NCI-H82 treated with DMSO at 0.1 percent for 48 hours (cell line): ENCODE measurements around the gene KRTAP10-3.
"Not testable (repeated sequence)": the region's sequence is repeated elsewhere in the genome, so short reads cannot be mapped to it uniquely, and the experiment has no call there.

Source experiments
- DNase-seq: peaks from one replicate; lab custom pipeline; 2025; ENCODE audit not compliant: unreplicated experiment; lab: John Stamatoyannopoulos, UW

KRTAP10-3 gene

GRCh38 chr21:44558695-44559094, at the start of gene KRTAP10-3:
TSS of gene KRTAP10-3 (minus strand) at chr21:44558795. CDS start at chr21:44558715, 80 bp downstream.
- no peak for DNase-seq

GRCh38 chr21:44606495-44606894, 47.9 kb upstream of the KRTAP10-3 start:
- DNase-seq: no peak

DNA sequence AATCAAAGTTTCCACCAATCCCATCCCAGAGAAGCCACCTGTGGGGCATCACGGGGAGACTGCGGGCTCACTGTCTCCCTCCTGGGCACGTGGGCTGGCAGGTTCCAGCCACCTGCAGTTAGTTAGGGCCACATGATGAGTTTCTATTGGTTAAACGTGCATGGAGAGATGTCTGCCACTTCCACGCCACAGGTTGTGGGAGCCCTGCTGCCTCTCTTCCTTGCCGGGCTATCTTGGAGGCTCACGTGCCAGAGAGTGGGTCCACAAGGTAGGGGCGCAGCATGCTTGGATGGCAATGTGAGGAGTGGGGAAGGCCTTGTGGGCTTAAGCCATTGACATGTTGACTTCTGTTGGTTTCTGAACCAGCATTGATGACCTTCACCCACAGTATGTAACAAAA, 45.3 kb upstream of the KRTAP10-3 start:
- no peak for DNase-seq

DNA sequence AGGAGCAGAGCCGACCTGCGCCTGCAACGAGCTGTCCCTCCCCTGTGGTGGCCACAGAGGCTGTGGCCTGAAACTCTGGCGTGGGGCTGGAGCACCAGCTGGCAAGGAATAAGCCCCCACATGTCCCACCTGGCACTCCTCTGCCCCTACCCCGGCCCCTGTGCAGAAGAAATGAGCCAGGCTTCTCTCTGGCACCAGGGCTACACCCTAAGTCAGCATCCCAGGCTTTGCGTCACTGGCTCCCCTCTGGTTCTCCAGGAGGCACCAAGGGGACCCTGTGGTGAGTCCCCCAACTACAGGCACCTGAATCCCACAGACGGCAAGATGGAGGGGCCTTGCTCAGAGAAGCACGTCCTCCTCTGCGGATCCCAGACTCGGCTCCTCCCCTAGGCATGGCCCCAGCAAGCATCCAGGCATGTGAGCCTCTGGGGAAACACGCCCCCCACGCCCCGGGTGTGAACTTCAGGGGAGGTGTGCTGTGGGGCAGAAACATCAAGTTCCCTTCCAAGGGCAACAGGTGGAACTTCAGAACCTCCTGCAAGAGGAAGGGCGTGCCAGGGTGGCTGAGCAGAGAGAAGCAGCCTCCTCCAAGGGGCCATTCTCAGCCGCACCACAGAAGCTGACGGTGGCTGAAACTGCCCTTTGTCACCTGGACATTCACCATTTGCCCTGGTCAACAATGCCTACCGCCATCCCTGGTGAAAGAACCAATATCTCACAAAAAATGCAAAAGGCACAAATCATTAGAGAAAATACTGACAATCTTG, 44.7 kb upstream of the KRTAP10-3 start:
- no peak for DNase-seq

DNA sequence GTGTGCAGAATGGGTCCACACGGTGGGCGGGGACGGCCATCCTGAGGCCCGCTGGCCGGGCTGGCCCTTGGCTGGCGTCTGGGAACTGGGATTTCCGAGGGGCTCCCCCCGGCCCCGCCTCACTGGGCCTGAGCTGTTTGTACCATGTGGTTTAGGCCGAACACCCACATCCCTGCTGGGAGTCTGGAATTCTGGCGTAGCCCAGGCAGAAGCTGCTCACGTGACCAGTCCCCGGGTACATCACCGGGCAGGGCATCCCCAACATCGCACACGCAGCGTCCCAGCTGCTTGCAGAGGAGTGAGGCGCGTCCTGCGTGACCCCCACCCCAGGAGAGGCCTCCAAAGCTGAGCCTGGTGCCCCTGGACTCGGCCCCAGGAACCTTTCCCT, 43.9 kb upstream of the KRTAP10-3 start:
- DNase-seq: no peak

DNA sequence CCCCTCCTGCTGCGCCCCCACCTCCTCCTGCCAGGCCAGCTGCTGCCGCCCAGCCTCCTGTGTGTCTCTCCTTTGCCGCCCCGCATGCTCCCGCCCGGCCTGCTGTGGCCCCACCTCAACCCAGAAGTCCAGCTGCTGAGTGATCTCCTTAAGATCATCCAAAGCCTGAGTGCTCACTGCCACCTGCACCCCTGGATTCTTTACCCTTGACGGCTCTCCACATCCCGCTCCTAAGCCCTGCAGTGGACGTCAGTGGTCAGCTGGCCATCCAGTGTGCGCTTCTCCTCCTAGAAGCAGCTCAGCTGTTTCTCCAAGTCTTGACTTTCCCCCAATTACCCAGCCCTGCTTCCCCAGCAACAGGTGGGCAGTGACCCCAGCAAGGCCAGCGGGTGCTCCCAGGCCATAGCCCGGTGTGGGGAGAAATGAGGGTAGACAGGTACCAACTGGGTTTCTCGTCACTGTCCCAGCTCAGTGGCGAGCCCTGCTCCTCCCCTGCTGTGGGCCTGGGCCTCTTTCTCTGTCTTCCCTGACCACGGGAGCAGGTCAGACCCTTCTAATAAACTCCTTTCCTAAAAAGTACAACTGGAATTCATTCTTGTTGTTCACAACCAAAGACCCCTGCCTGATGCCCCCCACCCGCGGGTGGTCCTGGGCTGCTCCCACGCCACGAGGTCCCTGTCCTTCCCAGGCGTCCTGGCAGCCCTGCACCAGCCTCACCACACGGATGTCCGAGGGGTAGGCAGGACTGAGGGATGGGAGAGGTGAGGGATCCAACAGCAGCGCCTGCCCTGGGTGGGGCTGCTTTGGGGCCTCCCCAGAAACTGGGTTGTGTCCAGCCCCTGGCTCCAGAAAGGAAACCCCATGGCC, 43.2 kb upstream of the KRTAP10-3 start:
- DNase-seq: no peak

DNA sequence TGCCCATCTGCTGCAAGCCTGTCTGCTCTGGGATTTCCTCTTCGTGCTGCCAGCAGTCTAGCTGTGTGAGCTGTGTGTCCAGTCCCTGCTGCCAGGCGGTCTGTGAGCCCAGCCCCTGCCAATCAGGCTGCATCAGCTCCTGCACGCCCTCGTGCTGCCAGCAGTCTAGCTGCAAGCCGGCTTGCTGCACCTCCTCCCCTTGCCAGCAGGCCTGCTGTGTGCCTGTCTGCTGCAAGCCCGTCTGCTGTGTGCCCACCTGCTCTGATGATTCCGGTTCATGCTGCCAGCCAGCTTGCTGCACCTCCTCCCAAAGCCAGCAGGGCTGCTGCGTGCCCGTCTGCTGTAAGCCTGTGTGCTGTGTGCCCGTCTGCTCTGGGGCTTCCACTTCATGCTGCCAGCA, 42.5 kb upstream of the KRTAP10-3 start:
- not testable (repeated sequence) for DNase-seq

DNA sequence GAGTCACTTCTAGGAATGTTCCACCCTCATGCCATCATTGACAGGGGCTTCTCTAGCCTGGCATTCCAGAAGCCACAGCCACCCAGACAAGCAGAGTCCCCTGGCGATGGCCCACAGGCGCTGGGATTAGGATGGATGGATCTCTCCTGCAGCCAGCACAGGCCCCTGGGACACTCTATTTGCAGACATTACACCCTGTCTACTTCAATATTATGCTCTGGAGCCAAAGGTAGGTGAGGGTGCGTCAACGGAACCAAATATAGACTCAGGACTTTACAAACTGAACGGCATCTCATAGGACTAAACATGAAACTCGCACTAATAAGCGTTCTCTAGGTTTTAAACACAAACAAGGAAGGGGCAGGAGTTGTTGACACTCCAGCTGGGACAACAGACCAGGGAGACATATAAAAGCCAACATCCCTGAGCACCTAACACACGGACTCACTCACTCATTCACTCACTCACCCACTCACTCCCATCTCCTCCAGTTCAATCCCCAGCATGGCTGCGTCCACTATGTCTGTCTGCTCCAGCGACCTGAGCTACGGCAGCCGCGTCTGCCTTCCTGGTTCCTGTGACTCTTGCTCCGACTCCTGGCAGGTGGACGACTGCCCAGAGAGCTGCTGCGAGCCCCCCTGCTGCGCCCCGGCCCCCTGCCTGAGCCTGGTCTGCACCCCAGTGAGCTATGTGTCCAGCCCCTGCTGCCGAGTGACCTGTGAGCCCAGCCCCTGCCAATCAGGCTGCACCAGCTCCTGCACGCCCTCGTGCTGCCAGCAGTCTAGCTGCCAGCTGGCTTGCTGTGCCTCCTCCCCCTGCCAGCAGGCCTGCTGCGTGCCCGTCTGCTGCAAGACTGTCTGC, 41.8 kb upstream of the KRTAP10-3 start, which contains the start of gene KRTAP10-7:
KRTAP10-7 (plus strand) TSS at position 480 of the 861 bp plus-strand sequence; CDS start at position 505, 25 bp downstream.
- not testable (repeated sequence) for DNase-seq

GRCh38 chr21:44599264-44600029, 40.9 kb upstream of the KRTAP10-3 start:
- DNase-seq: no peak

GRCh38 chr21:44598061-44598460, 39.5 kb upstream of the KRTAP10-3 start:
- DNase-seq: no peak

GRCh38 chr21:44596068-44596725, 37.6 kb upstream of the KRTAP10-3 start:
- DNase-seq: no peak

- DNase-seq: no peak
Observed at GRCh38 chr21:44595524-44595923, 36.9 kb upstream of the KRTAP10-3 start.

DNA sequence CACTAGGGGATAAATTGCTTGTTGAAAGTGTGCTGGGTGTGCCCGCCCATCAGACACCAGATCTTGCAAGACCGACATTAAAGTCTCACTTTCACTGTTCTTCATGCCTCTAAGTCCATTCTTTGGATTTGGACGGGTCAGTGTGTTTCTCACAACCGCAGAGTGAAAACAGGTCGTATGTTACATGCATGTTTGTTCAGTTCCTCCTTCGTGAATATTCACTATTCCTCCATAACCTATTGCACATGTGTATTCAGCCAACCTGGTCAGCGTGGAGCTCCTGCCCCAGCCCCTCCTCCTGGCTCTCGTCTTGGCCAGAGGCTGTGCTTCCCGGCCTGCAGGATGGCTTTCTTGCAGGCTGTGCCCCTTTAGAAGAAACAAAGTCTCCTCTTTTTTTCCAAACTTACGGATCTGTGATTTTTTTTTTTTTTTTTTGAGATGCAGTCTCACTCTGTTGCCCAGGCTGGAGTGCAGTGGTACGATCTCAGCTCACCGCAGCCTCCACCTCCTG, 35.9 kb upstream of the KRTAP10-3 start:
- no peak for DNase-seq

GRCh38 chr21:44593598-44594405, 35.2 kb upstream of the KRTAP10-3 start:
- DNase-seq: no peak

DNA sequence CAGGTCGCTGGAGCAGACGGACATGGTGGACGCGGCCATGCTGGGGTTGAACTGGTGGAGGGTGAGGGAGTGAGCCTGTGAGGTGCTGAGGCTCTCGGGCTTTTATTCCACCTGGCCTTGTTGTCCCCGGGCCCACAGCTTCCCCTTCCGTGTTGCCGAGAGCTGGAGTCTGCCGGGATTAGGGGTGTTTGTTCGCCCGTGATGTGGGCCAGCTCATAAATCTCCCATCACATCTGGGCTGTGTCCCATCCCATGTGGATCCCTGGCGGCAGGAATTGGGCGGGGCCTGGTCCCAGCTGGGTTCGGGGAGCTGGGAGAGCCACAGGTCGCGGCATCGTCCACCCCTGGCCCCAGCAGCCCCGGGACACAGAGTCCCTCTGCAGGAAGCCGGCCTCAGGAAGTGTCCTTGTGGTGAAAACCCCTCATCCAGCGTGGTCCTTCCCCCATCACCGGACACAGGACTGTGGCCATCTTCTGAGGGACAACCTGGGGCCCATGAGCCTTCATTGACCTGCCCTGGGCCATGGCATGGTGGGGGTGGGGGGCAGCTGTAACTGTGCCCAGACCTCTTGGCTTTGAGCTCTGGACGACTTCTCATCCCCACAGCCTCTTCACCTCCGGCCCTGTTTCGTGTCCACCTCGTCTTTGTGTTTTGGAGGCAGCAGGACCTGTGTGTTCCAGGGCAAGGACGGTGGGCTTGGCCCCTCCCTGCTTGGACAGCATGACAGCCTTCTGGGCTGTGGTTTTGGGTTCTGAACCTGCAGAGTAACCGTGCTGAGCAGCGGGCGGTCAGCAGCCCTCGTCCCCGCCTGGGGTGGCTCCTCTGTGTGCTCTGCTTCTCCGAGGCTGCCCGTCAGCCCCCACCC, 34.1 kb upstream of the KRTAP10-3 start, which contains the start of gene KRTAP10-6:
KRTAP10-6 (minus strand) TSS at position 60 of the 866 bp plus-strand sequence; CDS start at position 39, 21 bp downstream.
- no peak for DNase-seq

DNA sequence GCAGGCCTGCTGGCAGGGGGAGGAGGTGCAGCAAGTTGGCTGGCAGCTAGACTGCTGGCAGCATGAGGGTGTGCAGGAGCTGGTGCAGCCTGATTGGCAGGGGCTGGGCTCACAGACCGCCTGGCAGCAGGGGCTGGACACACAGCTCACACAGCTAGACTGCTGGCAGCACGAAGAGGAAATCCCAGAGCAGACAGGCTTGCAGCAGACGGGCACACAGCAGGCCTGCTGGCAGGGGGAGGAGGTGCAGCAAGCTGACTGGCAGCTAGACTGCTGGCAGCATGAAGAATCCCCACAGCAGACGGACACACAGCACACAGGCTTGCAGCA, 33.2 kb upstream of the KRTAP10-3 start:
- not testable (repeated sequence) for DNase-seq

DNA sequence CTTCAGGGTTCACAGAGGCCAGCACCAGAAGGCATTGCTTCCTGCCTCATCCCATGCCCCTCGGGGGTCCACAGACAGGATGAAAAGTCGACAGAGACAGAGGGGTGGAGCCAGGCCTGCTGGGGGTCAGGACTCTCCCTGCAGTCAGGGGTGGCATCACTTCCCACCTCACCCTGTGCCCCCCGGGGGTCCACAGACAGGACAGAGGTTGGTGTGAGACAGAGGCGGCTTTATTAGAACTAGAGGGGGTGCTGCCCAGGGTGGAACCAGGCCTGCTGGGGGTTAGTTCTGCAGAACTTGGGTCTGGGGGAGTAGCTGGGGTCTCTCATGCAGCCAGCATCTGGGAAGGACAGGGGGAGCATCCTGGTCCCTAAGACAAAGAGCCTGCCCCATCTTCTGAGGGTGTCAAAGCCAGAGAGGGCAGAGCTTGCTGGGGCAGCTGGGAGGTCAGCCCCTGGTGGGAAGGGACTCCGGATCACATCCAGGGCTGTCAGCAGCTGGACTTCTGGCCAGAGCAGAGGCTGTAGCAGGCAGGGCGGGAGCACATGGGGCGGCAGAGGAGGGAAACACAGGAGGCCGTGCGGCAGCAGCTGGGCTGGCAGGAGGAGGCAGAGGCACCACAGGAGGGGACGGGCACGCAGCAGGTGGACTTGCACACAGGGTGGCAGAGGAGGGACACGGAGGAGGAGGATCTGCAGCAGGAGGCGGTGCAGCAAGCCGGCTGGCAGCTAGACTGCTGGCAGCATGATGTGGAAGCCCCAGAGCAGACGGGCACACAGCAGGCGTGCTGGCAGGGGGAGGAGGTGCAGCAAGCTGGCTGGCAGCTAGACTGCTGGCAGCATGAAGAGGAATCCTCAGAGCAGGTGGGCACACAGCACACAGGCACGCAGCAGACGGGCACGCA, 32.6 kb upstream of the KRTAP10-3 start:
- DNase-seq: not testable (repeated sequence)
